ENCODE data around the gene ADCYAP1R1.

DNA sequence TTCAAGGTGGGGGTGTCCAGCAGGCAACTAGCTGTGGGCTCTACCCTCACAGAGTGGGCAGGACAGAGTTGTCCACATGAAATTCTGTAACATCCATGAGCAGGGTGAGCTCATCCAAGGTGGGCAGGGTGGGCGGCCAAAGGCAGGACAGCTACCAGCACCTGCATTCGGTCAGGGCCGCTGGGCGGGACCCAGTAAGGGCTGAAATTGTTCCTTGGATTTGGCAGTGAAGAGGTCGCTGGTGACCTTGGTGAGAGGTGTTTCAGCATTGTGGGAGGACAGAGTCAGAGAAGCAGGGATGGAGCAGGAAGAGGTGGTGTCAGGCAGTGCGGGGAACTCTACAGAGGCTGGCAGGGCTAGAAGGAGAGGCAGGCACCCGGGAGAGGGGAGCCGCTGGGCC is 23.9 kb downstream of the ADCYAP1R1 start:
- TF ChIP-seq, protein P1, sequence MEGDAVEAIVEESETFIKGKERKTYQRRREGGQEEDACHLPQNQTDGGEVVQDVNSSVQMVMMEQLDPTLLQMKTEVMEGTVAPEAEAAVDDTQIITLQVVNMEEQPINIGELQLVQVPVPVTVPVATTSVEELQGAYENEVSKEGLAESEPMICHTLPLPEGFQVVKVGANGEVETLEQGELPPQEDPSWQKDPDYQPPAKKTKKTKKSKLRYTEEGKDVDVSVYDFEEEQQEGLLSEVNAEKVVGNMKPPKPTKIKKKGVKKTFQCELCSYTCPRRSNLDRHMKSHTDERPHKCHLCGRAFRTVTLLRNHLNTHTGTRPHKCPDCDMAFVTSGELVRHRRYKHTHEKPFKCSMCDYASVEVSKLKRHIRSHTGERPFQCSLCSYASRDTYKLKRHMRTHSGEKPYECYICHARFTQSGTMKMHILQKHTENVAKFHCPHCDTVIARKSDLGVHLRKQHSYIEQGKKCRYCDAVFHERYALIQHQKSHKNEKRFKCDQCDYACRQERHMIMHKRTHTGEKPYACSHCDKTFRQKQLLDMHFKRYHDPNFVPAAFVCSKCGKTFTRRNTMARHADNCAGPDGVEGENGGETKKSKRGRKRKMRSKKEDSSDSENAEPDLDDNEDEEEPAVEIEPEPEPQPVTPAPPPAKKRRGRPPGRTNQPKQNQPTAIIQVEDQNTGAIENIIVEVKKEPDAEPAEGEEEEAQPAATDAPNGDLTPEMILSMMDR (IDR thresholded peaks at IDR 0.05; ENCODE audit: low read depth, low read length, poor library complexity, severe bottlenecking) = no peak
- no peak for TF ChIP-seq EZH2phosphoT487 (IDR thresholded peaks at IDR 0.05; ENCODE audit: borderline replicate concordance, low read length)

All from DOHH2 (cell line).